Nephron progenitor cell (in vitro differentiated cells): ENCODE results near the gene MAST4.

Experiments used
- DNase-seq: peaks from one replicate; pipeline ENCODE4 v3.0.0; 2021
- H3K27ac Mint-ChIP-seq: 2 replicates; pipeline ENCODE4 v1.8.0; 2021; ENCODE audit warnings: mild to moderate bottlenecking, moderate library complexity, mixed read lengths
- H3K27me3 Mint-ChIP-seq: 2 replicates; pipeline ENCODE4 v1.8.0; 2021; ENCODE audit warnings: mild to moderate bottlenecking, low read depth, mixed read lengths; ENCODE audit not compliant: poor library complexity
- H3K36me3 Mint-ChIP-seq: 2 replicates; pipeline ENCODE4 v1.8.0; 2021; ENCODE audit warnings: low read depth, mixed read lengths
- H3K4me1 Mint-ChIP-seq: 2 replicates; pipeline ENCODE4 v1.8.0; 2021; ENCODE audit warnings: mixed read lengths
- H3K4me3 Mint-ChIP-seq: 2 replicates; pipeline ENCODE4 v1.8.0; 2021; ENCODE audit warnings: mild to moderate bottlenecking, moderate library complexity, mixed read lengths
- H3K9me3 Mint-ChIP-seq: 2 replicates; pipeline ENCODE4 v1.8.0; 2021; ENCODE audit warnings: mild to moderate bottlenecking, moderate library complexity, mixed read lengths
- CTCF ChIP-seq: fragments of 200-600 bp; sonication (generic); IDR thresholded peaks from 2 replicates; pipeline ENCODE4 v1.5.0; 2021; ENCODE audit warnings: antibody characterized with exemption

Gene MAST4

DNA sequence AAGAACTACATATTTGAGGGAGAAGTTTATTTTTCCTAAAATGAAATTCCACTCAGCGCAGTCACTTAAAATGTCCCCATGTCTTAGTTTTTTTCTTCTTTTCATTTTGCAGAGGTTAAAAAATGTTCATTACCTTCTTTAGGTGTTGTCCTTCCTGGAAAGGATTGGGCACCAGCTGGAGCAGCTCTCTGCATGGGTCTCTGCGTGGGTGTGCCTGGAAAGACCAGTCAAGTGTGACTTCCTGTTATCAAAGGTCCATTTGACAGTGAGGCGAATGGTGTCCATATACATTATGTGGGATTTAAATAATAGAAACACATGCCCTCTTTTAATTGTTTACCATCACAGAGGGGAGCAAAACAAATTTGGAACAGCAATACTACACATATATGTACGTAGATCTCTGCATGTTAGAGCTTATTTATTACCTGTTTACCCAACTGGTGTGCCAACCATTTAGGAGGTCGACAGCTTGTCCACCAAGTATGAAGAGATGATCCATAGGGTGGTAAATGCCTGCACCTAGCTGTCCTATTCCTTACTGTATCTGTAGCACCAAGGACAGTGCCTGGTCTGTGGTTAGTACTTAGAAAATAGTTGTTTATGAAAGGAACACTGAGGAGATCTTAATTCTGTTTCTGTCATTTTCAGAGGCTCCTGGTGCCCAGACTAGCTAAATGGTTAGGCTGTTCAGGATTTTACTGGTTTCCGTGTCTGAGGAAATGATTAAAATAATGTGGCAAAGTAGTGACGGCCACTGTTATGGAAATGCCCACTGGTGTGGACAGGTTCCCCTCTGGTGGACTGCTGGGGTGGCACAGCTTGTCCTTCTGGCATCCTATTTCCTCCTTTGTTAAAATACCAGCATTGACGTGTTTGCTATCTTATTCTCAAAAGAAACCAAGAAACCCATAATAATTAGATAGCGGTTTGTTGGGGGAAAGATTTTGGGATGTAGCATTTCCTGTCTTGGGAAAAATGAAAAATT, 200.4 kb downstream of the MAST4 start:
- Mint-ChIP-seq H3K4me1 (peaks cover 4% of the 10 kb centered on the region), H3K27ac (no peak overlapping the region), H3K36me3 (no peaks in the 10 kb centered on the region), H3K27me3 (peaks cover 20% of the 10 kb centered on the region), H3K9me3 (no peaks in the 10 kb centered on the region), H3K4me3 (no peak overlapping the region)
- peak; percentile 11 for TF ChIP-seq CTCF
- no peak for DNase-seq

DNA sequence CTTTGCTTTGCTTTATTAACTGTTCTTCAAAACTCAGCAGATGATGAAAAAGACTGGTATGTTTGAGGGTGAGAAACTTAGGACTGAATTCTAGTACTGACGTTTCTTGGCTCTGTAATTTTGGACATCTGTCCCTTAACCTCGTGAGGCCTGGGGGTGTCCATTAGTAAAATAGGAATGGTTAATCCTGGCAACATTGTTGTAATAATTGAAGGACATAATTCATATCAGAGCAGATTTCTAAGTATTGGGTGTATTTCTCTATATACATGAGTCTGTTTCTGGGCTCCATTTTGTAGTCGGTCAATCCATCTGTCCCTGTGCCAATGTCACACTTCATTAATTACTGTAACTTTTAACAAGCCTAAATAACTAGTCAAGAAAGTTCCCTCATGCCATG, 206.7 kb downstream of the MAST4 start:
- Mint-ChIP-seq H3K4me3 (no peak overlapping the region), H3K9me3 (no peaks in the 10 kb centered on the region), H3K27me3 (peaks cover 17% of the 10 kb centered on the region), H3K27ac (no peak overlapping the region), H3K36me3 (no peaks in the 10 kb centered on the region), H3K4me1 (peaks cover 22% of the 10 kb centered on the region)
- DNase-seq = no peak
- TF ChIP-seq CTCF = no peak

GRCh38 chr5:66805514-66806430, 209.6 kb downstream of the MAST4 start:
- peak overlapping the region; percentile 33 for H3K27ac Mint-ChIP-seq
- H3K9me3 Mint-ChIP-seq = no peaks in the 10 kb centered on the region
- no peaks in the 10 kb centered on the region for H3K36me3 Mint-ChIP-seq
- no peak overlapping the region for H3K4me3 Mint-ChIP-seq
- peaks cover 31% of the 10 kb centered on the region for H3K4me1 Mint-ChIP-seq
- DNase-seq = no peak
- no peak for TF ChIP-seq CTCF
- peaks cover 3% of the 10 kb centered on the region for H3K27me3 Mint-ChIP-seq

DNA sequence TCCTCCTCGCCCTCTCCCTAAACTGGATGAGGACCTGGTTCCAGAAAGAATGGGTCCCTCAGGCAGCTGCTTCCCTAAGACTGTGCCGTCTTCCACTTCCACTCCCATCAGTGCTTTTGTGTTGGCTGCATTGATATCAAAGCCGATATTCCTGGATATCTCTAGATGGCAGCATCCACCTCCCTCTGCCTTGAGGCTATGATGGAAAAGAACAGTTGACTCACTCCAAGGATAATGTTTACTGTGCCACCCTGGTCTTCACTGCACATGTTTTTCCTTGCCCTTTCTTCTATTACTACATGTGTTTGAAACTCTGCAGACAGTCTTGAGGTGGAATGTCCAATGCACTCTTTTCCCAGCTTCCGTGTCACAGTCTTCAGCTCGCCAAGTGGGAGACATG, 211.6 kb downstream of the MAST4 start:
- Mint-ChIP-seq H3K27me3 (peaks cover 6% of the 10 kb centered on the region), H3K4me3 (no peak overlapping the region), H3K4me1 (peaks cover 40% of the 10 kb centered on the region), H3K27ac (no peak overlapping the region), H3K36me3 (no peaks in the 10 kb centered on the region), H3K9me3 (no peaks in the 10 kb centered on the region)
- TF ChIP-seq CTCF = no peak
- no peak for DNase-seq

GRCh38 chr5:66808663-66809062, 212.5 kb downstream of the MAST4 start:
- H3K27ac Mint-ChIP-seq = no peak overlapping the region
- no peak for DNase-seq
- no peak overlapping the region for H3K4me3 Mint-ChIP-seq
- H3K4me1 Mint-ChIP-seq = peaks cover 43% of the 10 kb centered on the region
- TF ChIP-seq CTCF = no peak
- H3K9me3 Mint-ChIP-seq = no peaks in the 10 kb centered on the region
- peaks cover 6% of the 10 kb centered on the region for H3K27me3 Mint-ChIP-seq
- no peaks in the 10 kb centered on the region for H3K36me3 Mint-ChIP-seq
